ENCODE measurements around the gene ATF7IP2. TPM values are rescaled to one million over a fixed set of nuclear protein-coding genes. Genes with fewer than 3 reads are reported as not detected.
"Not testable (repeated sequence)": the region's sequence is repeated elsewhere in the genome, so short reads cannot be mapped to it uniquely, and the experiment has no call there.

ATF7IP2 gene
- total and polyA plus RNA-seq, 2 donors (not counting 3 experiments of a cell fraction or from before 2014, with no cell fraction given) = 9.7 to 14.6 TPM

DNA sequence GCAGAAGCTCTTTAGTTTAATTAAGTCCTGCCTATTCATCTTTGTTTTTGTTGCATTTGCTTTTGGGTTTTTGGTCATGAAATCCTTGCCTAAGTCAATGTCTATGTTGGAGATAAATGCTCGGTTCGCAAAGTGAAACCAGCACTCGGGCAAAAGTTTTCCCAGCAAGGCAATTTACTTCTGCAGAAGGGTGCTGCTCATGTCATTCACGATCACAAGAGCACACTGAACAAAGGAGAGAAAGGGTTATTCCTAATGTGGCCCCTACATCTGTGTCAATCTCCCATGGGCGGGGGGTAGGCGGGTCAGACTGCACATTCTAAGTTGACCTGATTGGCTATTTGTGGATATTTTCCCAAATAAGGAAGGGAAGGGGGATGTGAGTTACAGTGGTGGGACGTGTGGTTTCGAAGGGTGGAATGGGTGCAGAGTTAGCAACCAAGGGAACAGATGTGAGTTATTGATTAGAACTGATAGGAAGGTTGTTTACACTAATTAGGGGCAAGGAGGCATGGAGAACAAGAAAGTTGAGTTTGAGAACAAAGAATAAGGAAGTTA, 23.0 kb downstream of the ATF7IP2 start:
- Histone ChIP-seq H3K4me3 (replicated peaks in 1 of 3; ENCODE audit: insufficient read depth in 1 of 3, low read depth in 1 of 3, low read length in 3 of 3) (no peak overlapping the region), H4K20me1 (replicated peaks; ENCODE audit: control insufficient read depth, extremely low read depth, insufficient read depth, low read length) (no peaks in the 10 kb centered on the region), H3K4me2 (ENCODE audit: insufficient read depth, low read length) (no peak overlapping the region), H3K79me2 (ENCODE audit: control insufficient read depth, insufficient read depth, low read length) (no peaks in the 10 kb centered on the region), H2AFZ (ENCODE audit: low read depth, low read length) (no peak overlapping the region), H3K9me1 (replicated peaks; ENCODE audit: control insufficient read depth, extremely low read depth, insufficient read depth, low read length) (no peaks in the 10 kb centered on the region), H3K27ac (ENCODE audit: insufficient read depth, low read depth, low read length) (no peak overlapping the region), H3K27me3 (ENCODE audit: control insufficient read depth in 2 of 2, insufficient read depth in 2 of 2, low read length in 2 of 2) (no peaks in the 10 kb centered on the region), H3K9me3 (replicated peaks; ENCODE audit: control insufficient read depth, insufficient read depth, low read length) (no peaks in the 10 kb centered on the region), H3K36me3 (ENCODE audit: control insufficient read depth in 2 of 2, extremely low read depth in 1 of 2, insufficient read depth in 2 of 2, low read length in 2 of 2) (no peaks in the 10 kb centered on the region), H3K9ac (replicated peaks; ENCODE audit: extremely low read depth, insufficient read depth, low read length) (no peak overlapping the region), H3K4me1 (ENCODE audit: control insufficient read depth, extremely low read depth, insufficient read depth, low read length) (peaks cover 11% of the 10 kb centered on the region)
- ChIA-PET POLR2A (no interaction called here), CTCF (no interaction called here)
- no TSS peak for BruUV-seq (replicated peaks)
- TF ChIP-seq POLR2AphosphoS5 (IDR thresholded peaks at IDR 0.05; ENCODE audit: insufficient read depth, low read depth, low read length) (no peak), GATA2 (IDR thresholded peaks at IDR 0.05; ENCODE audit: insufficient read depth, insufficient read length, low read depth, low read length) (no peak), EZH2 (IDR thresholded peaks at IDR 0.05; ENCODE audit: borderline replicate concordance, low read depth, low read length, severe bottlenecking) (no peak), JUN (IDR thresholded peaks at IDR 0.05; ENCODE audit: borderline replicate concordance, insufficient read depth, insufficient read length, low read depth) (no peak), MYC (IDR thresholded peaks at IDR 0.05; ENCODE audit: low read depth, low read length) (no peak), FOS (IDR thresholded peaks at IDR 0.05; ENCODE audit: borderline replicate concordance, insufficient read depth, low read length) (no peak), POLR2A (IDR thresholded peaks at IDR 0.05; ENCODE audit: low read depth, low read length) (no peak)
- TF ChIP-seq, protein P1, sequence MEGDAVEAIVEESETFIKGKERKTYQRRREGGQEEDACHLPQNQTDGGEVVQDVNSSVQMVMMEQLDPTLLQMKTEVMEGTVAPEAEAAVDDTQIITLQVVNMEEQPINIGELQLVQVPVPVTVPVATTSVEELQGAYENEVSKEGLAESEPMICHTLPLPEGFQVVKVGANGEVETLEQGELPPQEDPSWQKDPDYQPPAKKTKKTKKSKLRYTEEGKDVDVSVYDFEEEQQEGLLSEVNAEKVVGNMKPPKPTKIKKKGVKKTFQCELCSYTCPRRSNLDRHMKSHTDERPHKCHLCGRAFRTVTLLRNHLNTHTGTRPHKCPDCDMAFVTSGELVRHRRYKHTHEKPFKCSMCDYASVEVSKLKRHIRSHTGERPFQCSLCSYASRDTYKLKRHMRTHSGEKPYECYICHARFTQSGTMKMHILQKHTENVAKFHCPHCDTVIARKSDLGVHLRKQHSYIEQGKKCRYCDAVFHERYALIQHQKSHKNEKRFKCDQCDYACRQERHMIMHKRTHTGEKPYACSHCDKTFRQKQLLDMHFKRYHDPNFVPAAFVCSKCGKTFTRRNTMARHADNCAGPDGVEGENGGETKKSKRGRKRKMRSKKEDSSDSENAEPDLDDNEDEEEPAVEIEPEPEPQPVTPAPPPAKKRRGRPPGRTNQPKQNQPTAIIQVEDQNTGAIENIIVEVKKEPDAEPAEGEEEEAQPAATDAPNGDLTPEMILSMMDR (IDR thresholded peaks at IDR 0.05; ENCODE audit: extremely low read depth in 1 of 2, insufficient read depth in 1 of 2, low read depth in 1 of 2, low read length in 2 of 2) = no peak
- TF ChIP-seq, protein P2, sequence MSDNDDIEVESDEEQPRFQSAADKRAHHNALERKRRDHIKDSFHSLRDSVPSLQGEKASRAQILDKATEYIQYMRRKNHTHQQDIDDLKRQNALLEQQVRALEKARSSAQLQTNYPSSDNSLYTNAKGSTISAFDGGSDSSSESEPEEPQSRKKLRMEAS (IDR thresholded peaks at IDR 0.05; ENCODE audit: insufficient read depth, insufficient read length) = no peak
- dilution Hi-C loops (cut with MboI; ENCODE audit: extremely low pct_ligation_motif_present, low sequenced_read_pairs) = no loop called here
- DNase-seq (ENCODE audit: low read depth, low spot score) (peak; percentile 8), FAIRE-seq (no peak)
- intact Hi-C loops (cut with micrococcal nuclease) = no loop called here

DNA sequence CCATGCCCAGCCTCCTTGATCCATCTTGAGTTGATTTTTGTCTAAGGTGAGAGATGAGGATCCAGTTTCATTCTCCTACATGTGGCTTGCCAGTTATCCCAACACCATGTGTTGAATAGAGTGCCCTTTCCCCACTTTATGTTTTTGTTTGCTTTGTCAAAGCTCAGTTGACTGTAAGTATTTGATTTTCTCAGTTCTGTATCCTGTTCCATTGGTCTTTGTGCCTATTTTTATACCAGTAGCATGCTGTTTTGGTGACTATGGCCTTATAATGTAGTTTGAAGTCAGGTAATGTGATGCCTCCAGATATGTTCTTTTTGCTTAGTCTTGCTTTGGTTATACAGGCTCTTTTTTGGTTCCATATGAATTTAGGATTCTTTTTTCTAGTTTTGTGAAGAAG, 23.9 kb downstream of the ATF7IP2 start:
- H3K79me2 ChIP-seq (ENCODE audit: control insufficient read depth, insufficient read depth, low read length); intact Hi-C loops (cut with micrococcal nuclease); FAIRE-seq; H3K4me1 ChIP-seq (ENCODE audit: control insufficient read depth, extremely low read depth, insufficient read depth, low read length); H3K9me3 ChIP-seq (replicated peaks; ENCODE audit: control insufficient read depth, insufficient read depth, low read length); CTCF ChIA-PET; H3K4me2 ChIP-seq (ENCODE audit: insufficient read depth, low read length); H3K27me3 ChIP-seq (ENCODE audit: control insufficient read depth in 2 of 2, insufficient read depth in 2 of 2, low read length in 2 of 2); DNase-seq (ENCODE audit: low read depth, low spot score); H3K27ac ChIP-seq (ENCODE audit: insufficient read depth, low read depth, low read length); H2AFZ ChIP-seq (ENCODE audit: low read depth, low read length); H3K4me3 ChIP-seq (replicated peaks in 1 of 3; ENCODE audit: insufficient read depth in 1 of 3, low read depth in 1 of 3, low read length in 3 of 3); H3K36me3 ChIP-seq (ENCODE audit: control insufficient read depth in 2 of 2, extremely low read depth in 1 of 2, insufficient read depth in 2 of 2, low read length in 2 of 2); dilution Hi-C loops (cut with MboI; ENCODE audit: extremely low pct_ligation_motif_present, low sequenced_read_pairs); BruUV-seq (replicated peaks); H4K20me1 ChIP-seq (replicated peaks; ENCODE audit: control insufficient read depth, extremely low read depth, insufficient read depth, low read length); H3K9ac ChIP-seq (replicated peaks; ENCODE audit: extremely low read depth, insufficient read depth, low read length); H3K9me1 ChIP-seq (replicated peaks; ENCODE audit: control insufficient read depth, extremely low read depth, insufficient read depth, low read length); POLR2A ChIA-PET: not testable (repeated sequence)
